Fibroblast of gingiva (primary cell): ENCODE measurements around the gene WDR59.
"Not testable (repeated sequence)": the region's sequence is repeated elsewhere in the genome, so short reads cannot be mapped to it uniquely, and the experiment has no call there.

Experiments used
- DNase-seq: peaks from one replicate; pipeline ENCODE4 v3.0.0-alpha.2; 2011; ENCODE audit warnings: low read depth

Gene WDR59

DNA sequence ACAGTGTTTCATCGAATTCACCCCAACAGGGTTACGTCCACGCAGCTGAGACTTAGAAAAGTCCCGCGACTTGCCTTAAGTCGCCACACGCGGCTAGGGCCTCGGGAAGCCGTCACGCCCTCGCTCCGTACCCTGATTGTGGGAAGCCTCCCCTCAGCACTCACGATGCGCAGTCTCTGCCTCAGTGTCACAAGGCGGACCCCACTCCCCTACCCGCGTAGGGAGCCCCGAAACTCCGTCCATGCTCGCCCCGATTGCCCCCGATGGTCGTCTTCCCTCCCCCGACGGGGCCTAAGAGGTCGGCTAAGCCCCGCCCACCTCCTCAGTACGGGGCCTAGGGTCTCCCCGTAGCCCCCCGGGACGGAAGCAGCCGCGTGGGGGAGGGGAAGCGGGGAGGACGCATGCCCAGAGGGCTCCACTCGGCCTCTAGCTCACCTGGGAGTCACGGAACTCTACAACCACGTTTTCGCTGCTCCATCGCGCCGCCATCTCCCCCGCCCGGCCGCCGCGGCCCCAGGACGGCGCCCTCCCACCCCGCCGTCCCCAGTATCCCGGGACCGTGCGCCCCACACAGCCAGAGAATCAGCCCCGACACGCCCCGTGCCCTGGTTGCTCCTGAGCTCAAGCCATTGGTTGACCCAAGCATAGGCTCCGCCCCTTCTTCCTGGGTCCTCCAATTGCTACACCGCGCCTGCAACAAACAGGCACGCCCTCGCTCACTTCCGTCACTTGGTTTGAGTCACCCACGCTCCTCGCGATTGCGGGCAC, at the start of gene WDR59:
Gene WDR59, minus strand, starts transcription at position 595 of the 768 bp plus-strand sequence. Its CDS starts 106 bp downstream, at position 489.
- peak; percentile 98 for DNase-seq

- DNase-seq = no peak
Observed at GRCh38 chr16:75032655-75033054, 47.7 kb upstream of the WDR59 start.

- DNase-seq = peak; percentile 37
Observed at GRCh38 chr16:75029854-75030253, 44.9 kb upstream of the WDR59 start.

GRCh38 chr16:75028544-75029135, 43.7 kb upstream of the WDR59 start:
- DNase-seq = no peak

DNA sequence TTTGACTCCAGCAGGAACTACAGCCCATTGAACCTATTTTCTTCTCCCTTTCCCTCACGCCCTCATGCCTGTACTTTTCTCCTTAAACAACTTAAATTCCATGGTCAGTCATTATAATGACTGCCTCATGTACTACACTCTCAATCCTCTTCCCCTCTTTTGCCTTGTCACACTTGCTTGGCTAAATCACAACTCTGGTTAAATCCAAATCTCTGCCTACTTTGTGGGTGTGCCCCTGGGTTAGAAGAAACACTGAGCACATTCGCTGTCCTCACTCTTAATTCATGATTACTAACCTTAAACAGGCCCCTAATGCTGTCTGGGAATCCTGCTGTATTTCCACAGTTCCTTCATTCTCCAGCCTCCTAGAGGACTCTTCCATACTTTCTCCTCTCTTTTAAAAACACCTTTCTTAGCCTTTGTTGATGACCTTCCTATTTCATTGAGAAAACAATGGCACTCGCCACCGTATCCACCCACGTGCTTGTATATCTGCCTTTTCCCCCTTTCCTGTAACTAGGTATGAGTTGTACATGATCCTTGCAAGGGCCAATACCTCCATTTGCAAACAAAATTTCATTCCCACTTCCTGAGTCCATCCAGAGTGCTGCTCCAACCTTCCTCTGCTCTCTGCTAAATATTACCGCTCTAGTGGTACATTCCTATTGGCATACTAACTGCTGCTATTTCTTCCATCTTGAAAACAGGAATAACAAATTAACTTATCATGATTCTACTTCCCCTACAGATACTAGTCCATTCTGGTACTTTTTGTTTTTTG, 42.8 kb upstream of the WDR59 start:
- DNase-seq = no peak

DNA sequence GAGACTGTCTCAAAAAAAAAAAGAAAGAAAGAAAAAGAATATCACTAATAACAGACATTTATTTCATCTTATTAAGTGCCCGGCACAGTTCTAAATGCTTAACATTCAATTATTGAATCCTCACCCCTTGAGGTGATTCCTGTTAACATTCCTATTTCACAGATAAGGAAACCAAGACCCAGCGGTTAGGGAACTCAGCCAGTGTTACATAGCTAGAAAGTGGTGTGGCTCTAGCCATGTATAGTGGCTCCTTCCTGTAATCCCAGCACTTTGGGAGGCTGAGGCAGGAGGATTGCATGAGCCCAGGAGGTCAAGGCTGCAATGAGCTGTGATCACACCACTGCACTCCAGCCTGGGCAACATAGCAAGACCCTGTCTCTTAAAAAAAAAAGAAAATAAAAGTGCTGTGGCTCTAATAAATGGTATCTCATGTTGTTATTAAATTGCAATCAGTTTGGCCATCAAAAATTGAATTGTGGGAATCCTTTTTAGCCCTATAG, 42.0 kb upstream of the WDR59 start:
- no peak for DNase-seq

DNA sequence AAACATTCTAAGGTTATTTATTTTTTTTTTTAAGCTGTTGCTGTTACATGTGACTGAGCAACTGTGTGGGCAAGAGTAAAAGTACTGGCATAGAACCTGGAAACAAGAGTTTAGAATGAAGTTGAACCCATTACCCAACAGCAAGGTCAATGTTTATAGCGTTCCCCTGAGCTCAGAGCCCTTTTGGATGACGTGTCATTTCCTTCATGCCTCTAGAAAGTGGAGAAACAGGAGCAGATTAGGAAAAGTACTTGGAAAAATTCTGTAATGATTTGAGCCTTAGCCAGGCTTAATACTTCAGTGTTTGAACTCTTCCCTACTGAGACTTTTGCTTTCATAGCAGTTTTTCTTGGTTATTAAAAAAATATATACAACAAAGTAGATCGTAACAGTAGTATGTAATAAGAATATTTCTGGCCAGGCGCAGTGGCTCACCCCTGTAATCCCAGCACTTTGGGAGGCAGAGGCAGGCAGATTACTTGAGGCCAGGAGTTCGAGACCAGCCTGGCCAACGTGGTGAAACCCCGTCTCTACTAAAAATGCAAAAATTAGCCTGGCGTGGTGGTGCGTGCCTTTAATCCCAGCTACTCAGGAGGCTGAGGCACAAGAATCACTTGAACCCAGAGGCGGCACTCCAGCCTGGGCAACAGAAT, 41.4 kb upstream of the WDR59 start:
- DNase-seq = peak; percentile 97

- peak; percentile 16 for DNase-seq
Observed at GRCh38 chr16:75025761-75026160, 40.8 kb upstream of the WDR59 start.

GRCh38 chr16:75024594-75024993, 39.7 kb upstream of the WDR59 start:
- no peak for DNase-seq

DNA sequence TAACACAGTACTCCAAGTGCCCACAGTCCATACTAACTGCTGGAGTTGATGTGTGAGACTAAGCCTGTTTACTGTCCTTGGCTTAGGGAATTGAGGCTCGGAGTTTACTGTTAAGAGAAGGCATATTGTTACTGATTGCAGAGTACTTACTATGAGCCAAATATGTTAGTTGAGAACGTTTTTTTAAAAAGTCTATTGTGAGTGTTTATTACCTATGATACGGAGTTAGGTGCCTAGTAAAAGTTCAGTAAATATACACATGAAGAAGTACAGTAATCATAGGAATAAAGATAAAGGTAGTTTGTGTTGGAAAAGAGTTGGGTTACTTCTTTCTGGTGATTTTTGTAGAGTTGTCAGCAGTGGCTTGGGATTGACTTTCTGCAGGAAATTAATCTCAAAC, 39.3 kb upstream of the WDR59 start:
- no peak for DNase-seq

DNA sequence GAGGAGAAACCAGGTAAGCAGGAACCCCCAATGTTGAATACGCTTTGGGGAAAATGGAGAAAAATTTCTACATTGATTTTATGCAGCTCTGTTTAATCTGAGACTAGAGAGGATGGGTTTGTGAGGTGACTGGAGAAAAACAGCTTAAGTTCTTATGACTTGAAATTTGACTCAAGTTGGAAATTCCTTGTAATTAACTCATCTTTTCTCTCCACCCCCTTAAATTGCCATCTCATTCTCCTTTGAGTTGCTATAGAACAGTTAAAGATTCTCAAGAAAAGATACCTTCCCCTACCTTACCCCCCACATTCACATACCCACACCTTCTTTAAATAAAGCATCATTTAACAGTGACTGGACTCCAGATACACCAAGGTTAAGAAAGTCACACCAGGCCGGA, 38.1 kb upstream of the WDR59 start:
- DNase-seq = no peak

- no peak for DNase-seq
Observed at GRCh38 chr16:75022567-75022966, 37.6 kb upstream of the WDR59 start.

DNA sequence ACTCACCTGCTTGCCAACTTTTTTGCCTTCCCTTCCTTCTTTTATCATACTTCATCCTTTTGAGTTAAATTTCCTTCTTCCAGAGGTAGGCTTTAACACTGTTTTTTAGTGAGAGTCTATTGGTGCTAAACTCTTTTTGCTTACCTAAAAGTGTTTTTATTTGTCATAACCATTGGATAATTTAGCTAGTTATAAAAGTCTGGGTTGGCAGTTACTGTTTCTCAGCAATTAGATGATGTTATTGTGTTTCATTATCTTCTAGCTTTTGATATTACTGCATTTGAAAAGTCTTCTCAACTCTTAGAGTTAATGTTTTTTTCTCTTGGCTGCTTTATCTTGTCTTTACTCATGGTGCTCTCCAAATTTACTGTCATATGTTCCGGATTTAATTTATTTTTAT, 36.5 kb upstream of the WDR59 start:
- no peak for DNase-seq

DNA sequence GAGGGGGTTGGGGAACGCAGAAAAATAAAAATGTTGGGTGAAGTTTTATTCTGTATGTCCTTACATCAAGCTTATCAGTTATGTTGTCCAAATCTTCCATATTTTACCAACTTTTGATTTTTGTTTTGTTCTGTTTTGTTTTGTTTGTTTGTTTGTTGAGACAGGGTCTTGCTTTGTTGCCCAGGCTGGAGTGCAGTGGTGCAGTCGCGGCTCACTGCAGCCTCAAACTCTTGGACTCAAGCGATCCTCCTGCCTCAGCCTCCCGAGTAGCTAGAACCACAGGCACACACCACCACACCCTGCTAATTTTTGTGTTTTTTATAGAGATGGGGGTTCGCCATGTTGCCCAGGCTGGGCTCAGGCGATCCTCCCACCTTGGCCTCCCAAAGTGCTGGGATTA, 34.7 kb upstream of the WDR59 start:
- no peak for DNase-seq

- no peak for DNase-seq
Observed at GRCh38 chr16:75019007-75019406, 34.1 kb upstream of the WDR59 start.

- DNase-seq = no peak
Observed at GRCh38 chr16:75017670-75018525, 33.0 kb upstream of the WDR59 start.

DNA sequence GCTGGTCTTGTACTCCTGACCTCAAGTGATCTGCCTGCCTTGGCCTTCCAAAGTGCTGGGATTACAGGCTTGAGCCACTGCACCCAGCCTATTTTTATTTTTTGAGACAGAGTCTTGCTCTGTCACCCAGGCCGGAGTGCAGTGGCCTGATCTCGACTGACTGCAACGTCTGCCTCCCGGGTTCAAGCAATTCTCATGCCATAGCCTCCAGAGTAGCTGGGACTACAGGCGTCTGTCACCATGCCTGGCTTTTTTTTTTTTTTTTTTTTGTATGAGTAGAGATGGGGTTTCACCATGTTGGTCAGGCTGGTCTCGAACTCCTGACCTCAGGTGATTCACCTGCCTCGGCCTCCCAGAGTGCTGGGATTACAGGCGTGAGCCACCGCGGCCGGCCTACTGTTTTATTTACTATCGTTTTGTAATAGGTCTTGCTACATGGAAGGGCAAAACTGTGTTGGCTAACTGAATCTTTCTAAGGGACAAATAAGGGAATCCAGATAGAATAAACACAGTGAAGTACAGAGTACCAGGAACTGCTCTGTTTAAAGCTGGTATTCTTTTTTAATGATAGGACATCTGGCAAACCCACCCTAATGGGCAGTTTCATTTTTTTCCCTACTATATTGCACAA, 31.6 kb upstream of the WDR59 start:
- not testable (repeated sequence) for DNase-seq

GRCh38 chr16:75014318-75014717, 29.4 kb upstream of the WDR59 start:
- DNase-seq = no peak

DNA sequence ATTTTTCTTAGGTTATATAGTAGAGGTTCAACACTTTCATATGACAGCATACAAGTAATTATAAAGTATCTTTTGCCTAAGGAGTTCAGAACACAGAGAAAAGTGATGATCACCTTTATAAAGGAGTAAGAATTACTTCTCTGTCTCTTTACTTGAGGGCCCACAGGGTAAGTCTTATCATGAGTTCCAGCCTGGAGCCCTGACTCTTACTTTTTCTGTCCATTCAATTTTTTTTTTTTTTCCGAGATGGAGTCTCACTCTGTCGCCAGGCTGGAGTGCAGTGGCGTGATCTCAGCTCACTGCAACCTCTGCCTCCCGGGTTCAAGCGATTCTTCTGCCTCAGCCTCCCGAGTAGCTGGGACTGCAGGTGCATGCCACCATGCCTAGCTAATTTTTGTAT, 28.2 kb upstream of the WDR59 start:
- DNase-seq = not testable (repeated sequence)

DNA sequence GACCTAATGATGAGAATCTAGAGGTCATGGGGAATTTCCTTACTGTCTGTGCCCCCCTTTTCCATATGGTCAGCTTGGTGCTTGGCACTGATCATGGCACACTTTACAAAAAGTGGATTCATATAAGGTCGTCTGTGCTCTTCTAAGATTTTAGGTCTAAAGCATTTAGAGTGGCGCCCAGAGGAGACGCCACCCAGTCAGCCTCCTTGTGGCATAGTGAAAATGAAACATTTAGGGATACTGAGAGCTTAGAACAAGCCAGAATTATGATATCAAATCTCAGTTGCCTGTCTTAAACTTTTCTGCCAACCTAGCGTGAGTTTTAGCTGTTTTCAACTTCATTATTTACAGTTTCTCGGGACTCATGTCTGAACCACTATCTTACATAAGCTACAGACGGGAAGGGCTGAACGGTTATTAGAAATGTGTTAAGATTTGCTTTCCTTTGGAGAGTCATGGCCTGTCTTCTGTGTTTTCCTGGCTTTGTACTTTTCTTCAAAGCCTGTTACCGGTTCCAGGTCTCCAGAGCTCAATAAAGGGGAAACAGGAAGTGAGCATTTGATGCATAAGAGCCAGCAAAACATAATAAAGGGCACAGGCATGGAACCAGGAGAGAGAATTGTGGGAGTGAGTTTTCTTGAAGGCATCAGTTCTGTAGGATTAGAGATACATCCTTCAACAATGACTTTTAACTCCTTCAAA, 27.6 kb upstream of the WDR59 start:
- no peak for DNase-seq
